GM10248 (cell line): Measurements from ENCODE around the gene BNIP3.

Experiments used
- CTCF ChIA-PET: fragments of 300-600 bp; sonication (Branson Sonifier 250); formaldehyde crosslinking; extraction: SDS; loops from one replicate; lab custom pipeline; 2021; ENCODE audit warnings: antibody characterized with exemption; lab: Yijun Ruan, JAX
- POLR2A ChIA-PET: fragments of 350-650 bp; sonication (Branson Sonifier 250); formaldehyde crosslinking; extraction: SDS; loops from one replicate; lab custom pipeline; 2020; ENCODE audit warnings: antibody characterized with exemption; lab: Yijun Ruan, JAX
- DNase-seq: peaks from one replicate; pipeline ENCODE4 v3.0.0; 2012; ENCODE audit errors: extremely low spot score
- TF ChIP-seq, protein P1 (sequence below): IDR thresholded peaks from 2 replicates; pipeline ENCODE4 v1.5.1; 2012; ENCODE audit warnings: mild to moderate bottlenecking, low read depth; ENCODE audit errors: extremely low read depth, missing control alignments, control extremely low read depth

The BNIP3 gene

DNA sequence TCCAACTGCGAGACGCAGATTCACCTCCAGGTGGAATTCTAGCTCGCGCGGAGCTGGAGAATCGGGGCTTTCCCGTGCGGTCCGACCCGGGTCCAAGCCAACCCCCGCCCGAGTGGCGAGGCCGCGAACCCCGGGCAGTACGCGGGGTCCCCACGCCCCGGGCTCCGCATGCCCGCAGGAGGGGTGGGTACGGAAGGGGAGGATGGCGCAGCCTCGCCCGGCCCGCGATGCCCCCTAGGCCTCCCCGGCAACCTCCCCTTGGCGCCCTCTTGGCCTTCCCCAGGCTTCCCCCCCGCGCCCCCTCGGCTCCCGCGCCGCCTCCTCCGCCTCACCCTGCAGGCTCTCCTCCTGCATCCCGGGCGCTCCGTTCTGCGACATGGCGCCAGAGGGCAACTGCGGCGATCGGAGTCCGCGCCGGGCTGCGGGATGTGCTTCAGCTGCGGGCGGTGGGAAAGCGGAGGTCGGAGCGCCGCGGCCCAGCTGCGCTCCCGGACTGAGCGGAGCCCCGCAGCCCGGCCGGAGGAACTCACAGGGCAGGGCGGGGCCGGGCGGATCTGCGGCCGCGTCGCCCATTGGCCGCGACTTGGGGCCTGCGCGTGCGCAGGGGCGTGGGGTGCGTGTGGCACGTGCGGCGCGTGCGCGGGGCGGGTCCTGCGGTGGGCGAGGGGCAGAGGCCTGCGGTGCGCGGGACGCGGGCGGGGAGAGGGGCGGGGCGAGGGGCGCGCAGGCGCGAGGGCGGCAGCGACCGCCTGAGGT is at the start of gene BNIP3:
Gene BNIP3, minus strand, starts transcription at position 495 of the 756 bp plus-strand sequence. Its CDS starts 117 bp downstream, at position 378.
- ChIA-PET CTCF (interaction anchor here (0.7 to 2.8 kb wide), 3 partner anchors 37 to 82 kb away, joined by 3 to 11 read pairs (median 7); no protein-coding TSS in a partner anchor), POLR2A (interaction anchor here (0.6 kb wide), 1 partner anchor 50 kb away, joined by 4 read pairs; no protein-coding TSS in a partner anchor)
- TF ChIP-seq, protein P1, sequence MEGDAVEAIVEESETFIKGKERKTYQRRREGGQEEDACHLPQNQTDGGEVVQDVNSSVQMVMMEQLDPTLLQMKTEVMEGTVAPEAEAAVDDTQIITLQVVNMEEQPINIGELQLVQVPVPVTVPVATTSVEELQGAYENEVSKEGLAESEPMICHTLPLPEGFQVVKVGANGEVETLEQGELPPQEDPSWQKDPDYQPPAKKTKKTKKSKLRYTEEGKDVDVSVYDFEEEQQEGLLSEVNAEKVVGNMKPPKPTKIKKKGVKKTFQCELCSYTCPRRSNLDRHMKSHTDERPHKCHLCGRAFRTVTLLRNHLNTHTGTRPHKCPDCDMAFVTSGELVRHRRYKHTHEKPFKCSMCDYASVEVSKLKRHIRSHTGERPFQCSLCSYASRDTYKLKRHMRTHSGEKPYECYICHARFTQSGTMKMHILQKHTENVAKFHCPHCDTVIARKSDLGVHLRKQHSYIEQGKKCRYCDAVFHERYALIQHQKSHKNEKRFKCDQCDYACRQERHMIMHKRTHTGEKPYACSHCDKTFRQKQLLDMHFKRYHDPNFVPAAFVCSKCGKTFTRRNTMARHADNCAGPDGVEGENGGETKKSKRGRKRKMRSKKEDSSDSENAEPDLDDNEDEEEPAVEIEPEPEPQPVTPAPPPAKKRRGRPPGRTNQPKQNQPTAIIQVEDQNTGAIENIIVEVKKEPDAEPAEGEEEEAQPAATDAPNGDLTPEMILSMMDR, result no peak
- DNase-seq, result peak; percentile 99

DNA sequence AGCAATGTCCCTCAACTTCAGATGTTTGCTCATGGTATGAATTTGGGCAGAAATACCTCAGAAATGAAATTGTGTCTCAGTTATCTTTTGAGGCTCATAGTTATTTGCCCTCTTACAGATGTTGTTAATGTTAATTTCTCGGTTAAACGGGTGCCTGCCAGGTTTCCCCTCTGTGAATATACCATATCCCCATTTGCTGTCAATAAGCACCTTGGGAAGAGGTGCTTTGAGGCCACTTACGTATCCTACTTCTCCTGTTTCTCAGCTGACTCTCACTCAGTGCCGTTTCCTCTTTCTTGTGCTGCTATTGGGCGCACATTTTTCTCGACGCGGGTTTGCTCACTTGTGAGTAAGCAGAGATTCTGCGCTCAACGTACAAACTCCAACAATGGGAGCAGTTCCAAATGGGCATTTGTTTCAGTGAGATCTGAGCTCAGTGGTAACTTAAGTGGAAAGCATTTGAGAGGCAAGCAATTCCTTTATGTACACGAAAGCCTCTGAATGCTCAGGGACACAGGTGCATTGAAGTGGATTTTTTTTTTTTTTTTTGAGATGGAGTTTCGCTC is 49.3 kb upstream of the BNIP3 start:
- TF ChIP-seq, protein P1, result no peak
- ChIA-PET POLR2A (no interaction called here), CTCF (interaction anchor here (1.0 to 3.3 kb wide), 2 partner anchors 8 to 16 kb away, joined by 3 to 13 read pairs; no protein-coding TSS in a partner anchor)
- no peak for DNase-seq

GRCh38 chr10:132028706-132029105 is 47.0 kb upstream of the BNIP3 start:
- CTCF ChIA-PET, result no interaction called here
- no peak for DNase-seq
- POLR2A ChIA-PET, result no interaction called here
- TF ChIP-seq, protein P1, result no peak

DNA sequence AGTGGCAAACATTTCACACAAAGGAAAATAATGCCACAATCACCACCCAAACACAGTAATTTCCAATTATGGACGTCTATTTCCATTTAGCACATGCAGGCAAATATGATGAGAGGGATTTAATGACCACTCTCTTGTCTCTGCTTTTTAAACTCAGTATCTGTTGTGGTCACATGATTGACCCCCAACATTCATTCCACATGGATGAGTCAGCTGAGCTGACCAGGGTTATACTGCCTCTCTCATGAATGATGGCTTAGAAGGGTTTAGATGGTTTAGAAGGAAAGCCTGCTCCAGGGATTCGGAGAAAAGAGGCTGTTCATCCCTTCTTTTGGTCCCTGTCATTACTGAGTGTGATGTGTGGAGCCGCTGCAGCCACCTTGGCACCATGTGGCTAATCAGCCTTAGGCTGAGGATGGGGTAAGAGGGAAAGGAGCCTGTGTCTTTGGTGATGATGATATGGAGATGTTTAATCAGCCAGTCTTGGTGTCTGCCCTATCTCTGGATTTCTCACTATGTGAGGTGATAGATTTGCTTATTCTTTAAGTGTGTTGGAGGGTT is 45.8 kb upstream of the BNIP3 start:
- ChIA-PET CTCF (no interaction called here), POLR2A (no interaction called here)
- DNase-seq, result no peak
- TF ChIP-seq, protein P1, result no peak

DNA sequence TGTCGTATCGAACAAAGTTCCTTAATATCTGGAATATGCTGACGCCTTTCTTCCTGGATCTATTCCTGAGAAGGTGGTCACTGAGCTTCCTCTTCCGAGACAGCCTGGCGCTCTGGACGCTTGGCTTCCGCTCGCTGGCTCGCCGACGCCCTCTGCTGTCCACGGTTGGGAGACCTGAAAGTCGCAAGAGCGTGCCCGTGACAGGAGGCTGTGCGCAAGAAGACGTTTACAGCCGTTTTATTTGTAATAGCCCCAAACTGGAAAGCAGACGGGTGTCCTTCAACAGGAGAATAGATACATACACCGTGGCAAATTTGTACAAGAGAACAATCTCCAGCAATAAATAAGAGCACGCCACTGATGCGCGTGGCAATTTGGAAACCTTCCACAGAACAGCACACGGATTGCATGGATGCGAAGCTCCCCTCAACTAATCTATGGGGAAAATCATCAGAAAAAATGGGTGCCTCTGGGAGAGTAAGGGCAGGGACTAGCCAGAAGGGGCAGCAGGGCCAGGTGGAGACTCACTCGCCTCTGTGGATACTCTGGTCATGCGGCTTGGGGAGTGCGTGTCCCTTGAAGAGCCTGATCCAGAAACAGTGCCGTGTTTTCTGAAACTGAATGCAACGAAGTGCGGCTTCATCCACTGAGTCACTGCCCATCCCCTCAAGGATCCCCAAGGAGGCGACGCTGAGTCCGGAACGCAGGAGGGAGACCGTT is 41.5 kb upstream of the BNIP3 start:
- TF ChIP-seq, protein P1, result peak; percentile 99
- ChIA-PET CTCF (interaction anchor here (0.6 to 3.6 kb wide), 45 partner anchors 9 to 1838 kb away, joined by 3 to 82 read pairs (median 4); partner anchors contain the start of gene BNIP3), POLR2A (no interaction called here)

DNA sequence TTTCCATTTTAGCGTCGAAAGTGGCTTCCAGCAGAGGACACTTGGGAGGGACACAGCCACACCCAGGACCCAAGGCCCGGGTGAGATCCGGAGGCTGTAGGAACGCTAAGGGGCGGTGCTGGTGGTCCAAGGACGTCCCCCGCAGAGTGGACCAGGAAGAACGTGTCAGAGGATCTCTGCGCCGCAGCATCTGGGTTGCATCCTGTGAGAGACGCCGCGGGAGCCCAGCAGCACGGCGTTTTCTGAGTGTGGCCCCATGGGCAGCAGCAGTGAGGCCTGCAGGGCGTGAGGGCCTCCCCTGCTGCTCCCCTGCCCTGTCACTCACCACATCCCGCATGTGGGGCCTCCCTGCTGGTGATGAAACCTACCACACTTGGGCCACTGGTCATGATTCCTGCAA is 40.5 kb upstream of the BNIP3 start:
- POLR2A ChIA-PET, result no interaction called here
- CTCF ChIA-PET, result interaction anchor here (0.7 to 3.6 kb wide), 32 partner anchors 9 to 1768 kb away, joined by 3 to 82 read pairs (median 6); partner anchors contain the start of gene BNIP3
- TF ChIP-seq, protein P1, result no peak
- DNase-seq, result peak; percentile 10

More for the DNA sequence above, 41.5 kb upstream of the BNIP3 start:
- peak; percentile 85 for DNase-seq
